Dedifferentiated amniotic fluid mesenchymal stem cell (primary cell): ENCODE results near the gene PTPRB.

ENCODE experiments used
- DNase-seq: peaks from one replicate; pipeline ENCODE4 v3.0.0-alpha.2; 2016; ENCODE audit errors: extremely low spot score

PTPRB gene

GRCh38 chr12:70592664-70593063 is 44.6 kb downstream of the PTPRB start:
- DNase-seq: no peak

- DNase-seq: no peak
These were observed 46.5 kb downstream of the PTPRB start for GRCh38 chr12:70590549-70591226.

- peak; percentile 66 for DNase-seq
These were observed 47.2 kb downstream of the PTPRB start for GRCh38 chr12:70590051-70590450.

- no peak for DNase-seq
These were observed 52.9 kb downstream of the PTPRB start for GRCh38 chr12:70584332-70584731.

- DNase-seq: no peak
These were observed 54.0 kb downstream of the PTPRB start for GRCh38 chr12:70583251-70583650.

GRCh38 chr12:70581208-70581607 is 56.0 kb downstream of the PTPRB start:
- DNase-seq: no peak

GRCh38 chr12:70577283-70577634 is 60.0 kb downstream of the PTPRB start:
- DNase-seq: no peak

- peak; percentile 95 for DNase-seq
These were observed 60.6 kb downstream of the PTPRB start for GRCh38 chr12:70576341-70577282.

GRCh38 chr12:70571705-70572268 is 65.4 kb downstream of the PTPRB start:
- no peak for DNase-seq

GRCh38 chr12:70571029-70571428 is 66.2 kb downstream of the PTPRB start:
- DNase-seq: no peak

- no peak for DNase-seq
These were observed 75.7 kb downstream of the PTPRB start for GRCh38 chr12:70561550-70561949.

- DNase-seq: no peak
These were observed 76.6 kb downstream of the PTPRB start for GRCh38 chr12:70560671-70561070.

GRCh38 chr12:70559390-70559789 is 77.8 kb downstream of the PTPRB start:
- DNase-seq: no peak

- DNase-seq: no peak
These were observed 79.5 kb downstream of the PTPRB start for GRCh38 chr12:70557583-70558191.

- DNase-seq: no peak
These were observed 80.9 kb downstream of the PTPRB start for GRCh38 chr12:70556179-70556869.

- no peak for DNase-seq
These were observed 82.1 kb downstream of the PTPRB start for GRCh38 chr12:70555081-70555480.

GRCh38 chr12:70553391-70553859 is 83.8 kb downstream of the PTPRB start:
- no peak for DNase-seq

GRCh38 chr12:70551731-70552130 is 85.5 kb downstream of the PTPRB start:
- no peak for DNase-seq

- DNase-seq: no peak
These were observed 87.0 kb downstream of the PTPRB start for GRCh38 chr12:70550180-70550577.

GRCh38 chr12:70549340-70550179 is 87.7 kb downstream of the PTPRB start:
- DNase-seq: no peak

GRCh38 chr12:70543444-70543843 is 93.8 kb downstream of the PTPRB start:
- DNase-seq: peak; percentile 60
